Stimulated activated CD4-positive, alpha-beta T cell treated with anti-CD3 and anti-CD28 coated beads, Interleukin-4, amount 100 ng/mL, for 24 hours (primary cell): ENCODE data around the gene TMEM178B.
"Not testable (repeated sequence)": the region's sequence is repeated elsewhere in the genome, so short reads cannot be mapped to it uniquely, and the experiment has no call there.

ENCODE experiments used
- DNase-seq: peaks from one replicate; pipeline ENCODE4 v3.0.0-alpha.2; 2020

Gene TMEM178B

GRCh38 chr7:141324870-141325269 is 251.0 kb downstream of the TMEM178B start:
- no peak for DNase-seq

GRCh38 chr7:141325275-141325674 is 251.4 kb downstream of the TMEM178B start:
- DNase-seq = no peak

DNA sequence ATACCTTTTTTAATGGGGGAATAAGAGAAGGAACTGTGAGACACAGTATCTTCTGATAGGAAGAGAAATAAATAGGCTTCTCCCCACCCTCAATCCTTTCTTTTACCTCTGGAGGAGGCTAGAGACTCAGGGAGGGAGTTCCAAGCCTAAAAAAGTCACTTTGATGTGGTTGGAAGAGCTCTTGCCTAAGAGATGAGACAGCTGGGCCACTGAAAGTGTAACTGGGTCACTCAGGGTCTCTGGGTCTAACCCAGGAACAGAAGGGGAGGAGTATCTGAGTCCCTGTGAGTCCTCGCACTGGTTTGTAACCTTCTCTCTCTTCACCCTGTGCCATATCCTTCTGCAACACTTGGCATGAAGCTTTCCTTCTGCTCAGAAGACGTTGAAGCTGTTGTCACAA is 254.4 kb downstream of the TMEM178B start:
- no peak for DNase-seq

- not testable (repeated sequence) for DNase-seq
Observed at GRCh38 chr7:141330285-141330684, 256.4 kb downstream of the TMEM178B start.

DNA sequence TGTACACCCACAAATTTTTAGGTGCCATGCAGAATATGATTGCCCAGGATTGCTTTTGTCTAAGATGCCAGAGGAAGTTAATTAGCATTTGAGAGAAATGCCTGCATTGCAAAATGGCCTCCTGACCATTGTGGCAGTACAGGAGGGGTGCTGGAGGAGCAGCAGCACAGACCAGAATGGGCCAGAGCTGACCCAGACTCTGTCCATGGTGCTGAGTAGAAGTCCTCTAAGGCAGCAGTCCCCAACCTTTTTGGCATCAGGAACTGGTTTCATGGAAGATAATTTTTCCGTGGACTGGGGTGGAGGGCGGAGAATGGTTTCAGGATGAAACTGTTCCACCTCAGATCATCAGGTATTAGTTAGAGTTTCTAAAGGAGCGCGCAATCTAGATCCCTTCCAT is 259.6 kb downstream of the TMEM178B start:
- DNase-seq = no peak

DNA sequence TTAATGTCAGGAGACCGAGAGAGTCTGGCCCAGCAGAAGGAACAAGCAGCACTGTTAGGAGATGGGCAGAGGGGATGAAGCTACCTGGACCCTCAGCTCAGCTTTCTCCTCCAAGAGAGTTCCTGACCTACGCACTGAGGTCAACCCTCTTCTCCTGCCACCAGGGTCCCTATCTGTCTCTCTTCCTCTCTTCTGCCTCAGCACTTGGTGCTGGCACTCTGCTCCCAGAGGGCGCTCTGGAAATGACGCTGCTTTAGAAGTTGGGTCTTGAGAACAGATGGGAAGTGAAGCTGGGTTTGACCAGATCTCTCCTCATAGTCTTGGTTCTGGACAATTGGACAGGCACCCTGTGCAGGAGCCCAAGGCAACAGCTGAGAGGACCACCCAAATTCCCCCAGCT is 261.3 kb downstream of the TMEM178B start:
- DNase-seq = no peak

GRCh38 chr7:141339603-141340002 is 265.7 kb downstream of the TMEM178B start:
- DNase-seq = no peak

DNA sequence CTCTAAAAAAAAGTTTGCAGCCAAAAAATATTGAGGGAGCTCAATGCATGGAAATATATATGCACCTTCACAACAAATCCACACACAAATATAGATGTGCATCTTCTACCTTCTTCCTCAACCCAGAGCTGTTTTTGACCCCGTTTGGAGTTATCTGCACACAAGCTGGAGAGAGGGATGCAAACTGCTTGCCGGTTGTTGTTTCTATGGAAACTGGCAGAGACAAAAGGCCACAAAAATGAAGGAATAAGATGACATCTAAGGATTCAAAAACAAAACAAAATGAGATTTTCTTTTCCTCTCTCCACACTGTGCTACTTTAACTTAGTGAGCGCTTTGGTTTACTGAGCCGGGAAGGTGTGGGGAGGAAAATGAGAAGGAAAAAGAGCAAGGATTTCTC is 267.1 kb downstream of the TMEM178B start:
- no peak for DNase-seq

DNA sequence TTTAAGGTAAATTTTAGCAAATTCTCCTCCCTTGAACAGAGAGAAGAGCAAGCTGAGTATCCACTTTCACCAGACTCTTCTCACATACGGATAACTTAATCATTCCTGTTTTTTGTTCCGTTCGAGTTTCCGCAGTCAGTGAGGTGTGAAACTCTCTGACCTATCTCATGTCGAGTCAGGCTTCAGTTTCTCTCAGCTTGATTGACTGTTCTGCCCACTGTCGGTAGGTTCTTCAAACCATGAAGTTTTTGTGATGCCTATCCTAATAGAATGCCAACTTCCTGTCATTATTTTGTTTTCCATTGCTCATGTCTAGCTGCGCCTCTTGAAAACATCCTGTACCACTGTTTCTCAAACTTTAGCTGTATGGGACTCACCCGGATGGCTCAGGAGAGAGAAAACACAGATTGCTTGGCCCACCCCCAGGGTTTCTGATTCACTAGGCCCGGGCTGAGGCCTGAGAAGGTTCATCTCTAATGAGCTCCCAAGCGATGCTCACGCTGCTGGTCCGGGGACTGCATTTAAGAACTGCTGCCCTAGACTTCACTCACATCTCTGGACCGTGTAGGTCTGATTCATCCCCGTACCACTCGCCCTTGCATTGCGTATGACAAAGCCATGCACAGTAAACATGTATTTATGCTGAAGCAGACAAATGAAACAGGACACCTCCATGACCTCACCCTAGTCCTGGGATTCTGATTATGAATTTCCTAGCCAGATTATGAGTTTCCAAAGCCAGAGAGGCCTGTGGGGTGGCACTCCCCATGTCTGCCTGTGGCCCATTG is 269.0 kb downstream of the TMEM178B start:
- DNase-seq = no peak

GRCh38 chr7:141344153-141344935 is 270.5 kb downstream of the TMEM178B start:
- no peak for DNase-seq

DNA sequence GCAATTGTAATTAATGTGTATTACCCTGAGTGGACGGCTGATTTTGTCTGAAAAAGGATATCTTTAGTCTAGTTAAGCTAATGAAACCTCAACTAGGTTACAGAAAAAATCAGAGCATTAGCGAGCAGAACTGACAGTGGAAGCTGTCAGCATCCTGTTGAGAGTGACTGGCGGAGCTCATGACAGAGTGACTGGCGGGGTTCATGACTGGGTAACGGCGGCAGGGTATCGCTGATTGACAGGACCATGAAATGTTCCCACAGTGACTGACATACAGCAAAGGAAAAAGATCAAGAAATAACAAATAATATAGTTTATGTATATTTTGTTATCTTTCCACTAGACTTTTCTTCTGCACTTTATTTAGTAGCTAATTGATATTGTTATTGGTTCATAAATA is 274.9 kb downstream of the TMEM178B start:
- DNase-seq = no peak

DNA sequence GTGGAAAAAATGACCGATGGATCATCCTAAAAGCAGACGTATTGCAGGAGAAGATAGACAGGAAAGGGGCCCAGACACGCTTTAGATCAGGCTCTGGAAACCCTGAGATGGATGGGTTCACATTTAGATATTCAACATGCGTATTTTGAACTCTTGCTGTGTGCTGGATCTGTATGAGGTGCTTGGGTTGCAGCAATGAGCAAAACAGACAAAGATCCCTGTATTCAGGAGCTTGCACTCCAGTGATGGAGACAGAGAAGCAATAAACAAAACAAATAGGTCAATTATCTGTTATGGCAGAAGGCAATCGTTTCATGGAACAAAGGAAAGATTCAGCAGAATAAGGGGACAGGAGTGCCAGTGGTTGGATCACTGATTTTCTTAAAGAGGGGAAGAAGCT is 275.5 kb downstream of the TMEM178B start:
- no peak for DNase-seq

- no peak for DNase-seq
Observed at GRCh38 chr7:141349804-141350203, 275.9 kb downstream of the TMEM178B start.

- DNase-seq = no peak
Observed at GRCh38 chr7:141351175-141351574, 277.3 kb downstream of the TMEM178B start.

DNA sequence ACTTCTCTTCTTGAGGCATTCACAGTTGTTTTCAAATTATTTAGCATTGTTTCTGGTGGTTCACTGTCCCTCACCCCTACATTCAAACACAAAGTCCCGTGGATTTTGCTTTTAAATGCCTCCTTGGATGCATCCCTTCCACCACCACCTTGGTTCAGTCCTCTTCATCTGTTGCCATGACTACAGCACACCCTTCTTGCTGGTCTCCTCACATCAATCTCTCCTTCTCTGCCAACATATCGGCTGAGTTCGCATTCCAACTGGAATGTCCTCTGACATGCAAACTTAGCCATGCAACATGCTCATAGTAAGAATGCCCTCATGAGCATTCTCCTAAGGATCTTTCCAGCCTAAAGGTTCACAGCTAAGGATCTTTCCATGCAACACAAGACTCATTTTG is 279.1 kb downstream of the TMEM178B start:
- DNase-seq = no peak

DNA sequence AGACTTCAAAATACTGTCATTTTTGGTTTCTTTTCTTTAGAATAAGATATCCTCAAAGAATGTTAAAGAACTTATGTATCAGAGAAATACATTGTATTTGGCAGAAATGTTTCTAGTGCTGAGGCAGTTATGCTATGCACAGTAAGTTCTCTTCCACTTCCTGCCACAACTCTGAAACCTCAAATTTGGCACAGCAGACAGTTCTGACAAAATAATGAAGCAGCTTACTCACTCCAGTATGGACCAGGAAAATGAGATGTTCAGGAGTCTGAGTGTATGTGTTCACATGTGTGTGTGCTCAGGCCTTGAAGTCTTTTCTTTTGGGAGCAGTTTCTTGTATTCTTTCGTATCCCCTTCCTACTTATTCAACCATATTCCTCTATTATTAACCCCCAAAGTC is 280.4 kb downstream of the TMEM178B start:
- DNase-seq = no peak

DNA sequence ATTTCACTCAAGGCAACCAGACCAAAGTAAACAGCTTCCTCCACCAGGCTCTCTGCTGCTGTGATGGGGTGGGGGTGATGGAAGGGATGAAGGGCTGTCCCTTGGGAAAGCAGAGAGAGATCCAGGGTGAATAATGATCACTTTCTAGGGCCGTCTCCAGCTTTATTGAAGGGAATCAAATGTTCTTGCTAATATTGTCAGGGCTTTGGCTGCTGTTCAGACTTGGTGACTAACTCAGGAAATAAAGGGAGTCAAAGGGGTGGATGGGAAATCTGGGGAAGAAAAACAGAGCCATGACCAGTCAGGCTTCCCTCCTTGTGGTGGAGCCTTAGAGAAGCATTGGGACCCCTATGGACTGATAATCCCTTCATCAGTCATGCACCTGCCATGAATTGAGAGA is 281.2 kb downstream of the TMEM178B start:
- no peak for DNase-seq

- no peak for DNase-seq
Observed at GRCh38 chr7:141356161-141356560, 282.3 kb downstream of the TMEM178B start.

DNA sequence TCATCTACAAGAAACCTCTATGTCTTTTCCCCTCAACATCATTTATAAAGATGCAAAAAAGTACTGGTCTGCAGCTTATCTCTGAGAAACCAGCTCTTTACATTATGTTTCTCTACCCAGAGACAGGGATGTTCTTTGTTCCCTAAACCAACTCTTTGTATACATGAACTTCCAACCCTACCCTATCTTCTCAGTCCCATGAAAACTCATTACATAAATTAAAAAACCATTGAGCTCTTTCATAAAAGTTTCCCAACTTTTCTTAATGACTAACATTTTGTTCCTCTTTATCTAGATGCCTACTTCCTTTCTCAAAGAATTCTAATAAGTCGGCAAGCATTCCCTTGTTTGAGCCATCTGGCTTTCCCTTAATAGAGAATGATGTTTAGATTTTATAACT is 284.5 kb downstream of the TMEM178B start:
- DNase-seq = no peak

DNA sequence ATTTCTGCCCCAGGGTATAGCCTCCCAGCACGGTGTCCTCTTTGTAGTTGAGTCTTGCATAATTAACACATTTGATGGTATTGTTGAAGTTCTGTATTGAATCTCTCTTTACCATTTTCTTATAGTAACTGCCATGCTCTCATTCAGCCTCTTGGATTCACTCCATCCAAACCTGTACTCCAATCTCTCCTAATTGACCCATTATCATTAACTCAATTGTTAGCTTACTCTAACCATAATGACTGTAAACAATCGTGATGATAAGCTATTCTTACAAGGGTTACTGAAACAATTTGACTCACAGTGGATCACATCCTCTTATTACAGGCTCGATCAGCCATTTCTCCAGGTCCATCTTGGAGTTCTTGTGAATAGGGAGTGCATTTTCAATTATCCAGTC is 285.4 kb downstream of the TMEM178B start:
- DNase-seq = no peak

DNA sequence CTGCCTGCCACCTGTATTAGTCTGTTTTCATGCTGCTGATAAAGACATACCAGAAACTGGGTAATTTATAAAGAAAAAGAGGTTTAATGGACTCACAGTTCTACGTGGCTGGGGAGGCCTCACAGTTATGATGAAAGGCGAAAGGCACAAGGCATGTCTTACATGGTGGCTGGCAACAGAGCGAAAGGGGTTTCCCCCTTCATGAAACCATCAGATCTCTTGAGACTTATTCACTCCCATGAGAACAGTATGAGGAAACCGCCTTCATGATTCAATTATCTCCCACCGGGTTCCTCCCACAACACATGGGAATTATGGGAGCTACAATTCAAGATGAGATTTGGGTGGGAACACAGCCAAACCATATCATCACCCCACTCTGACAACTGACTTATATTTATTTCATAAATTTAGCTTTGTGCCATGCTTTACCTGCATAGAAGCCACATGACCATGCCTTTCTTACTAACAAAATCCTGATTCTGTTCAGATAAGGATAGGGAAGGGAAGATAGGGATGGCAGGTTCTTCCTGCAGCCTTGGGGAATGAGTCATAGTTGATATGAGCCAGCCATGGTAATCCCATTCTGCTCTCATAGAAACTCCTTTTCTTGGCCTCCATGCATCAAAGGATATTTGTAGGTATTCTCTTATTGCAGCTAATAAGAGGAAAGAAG is 286.0 kb downstream of the TMEM178B start:
- DNase-seq = no peak

GRCh38 chr7:141360416-141360760 is 286.5 kb downstream of the TMEM178B start:
- DNase-seq = no peak

DNA sequence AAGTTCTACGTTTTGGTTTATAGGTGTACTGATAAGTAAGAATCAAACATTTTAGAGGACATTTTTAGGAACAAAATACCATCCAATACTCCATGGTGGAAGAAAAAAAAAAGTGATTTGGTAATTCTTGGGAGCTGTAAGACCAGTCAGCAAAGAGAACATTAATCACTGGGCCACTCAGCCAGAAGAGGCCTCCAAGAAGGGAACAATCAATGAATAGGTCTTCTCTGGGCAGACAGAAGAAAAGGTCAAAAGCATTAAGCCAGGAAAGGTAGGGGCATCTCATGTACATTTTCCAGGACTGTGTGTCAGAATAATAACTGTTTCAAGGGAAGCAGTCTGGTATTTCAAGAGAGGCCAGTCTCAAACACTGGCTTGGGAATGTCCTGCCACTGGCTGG is 286.9 kb downstream of the TMEM178B start:
- DNase-seq = no peak

DNA sequence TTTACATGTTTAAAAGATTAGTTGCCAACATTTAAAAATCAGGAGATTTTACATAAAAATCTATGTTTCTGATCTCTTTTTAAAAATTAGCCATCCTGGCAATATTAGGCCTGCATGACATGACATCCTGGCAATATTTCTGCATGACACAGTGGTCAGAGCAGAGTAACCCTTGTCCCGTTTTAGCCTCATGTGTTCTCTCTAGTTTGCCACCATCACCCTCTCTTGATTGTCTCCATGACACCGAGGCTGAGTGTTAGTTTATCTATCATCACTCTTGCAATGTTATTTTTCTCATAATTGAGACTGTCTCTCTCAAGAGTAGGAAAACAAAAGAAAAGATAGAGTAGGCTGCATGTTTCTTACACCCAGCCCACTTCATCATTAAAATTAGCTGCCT is 287.6 kb downstream of the TMEM178B start:
- DNase-seq = no peak
